ENCODE data around the gene ACSL6. TPM values are rescaled to one million over a fixed set of nuclear protein-coding genes. Genes with fewer than 3 reads are reported as not detected.

Gene ACSL6
- total and polyA plus RNA-seq, 8 donors = 0.45 to 1.3 (median 0.96) TPM

GRCh38 chr5:132019857-132020555 lies 8.5 kb upstream of the ACSL6 start:
- no peak for ATAC-seq
- H3K4me1 ChIP-seq = no peaks in the 10 kb centered on the region
- intact Hi-C loops (cut with DNase I) = no loop called here
- H3K9me3 ChIP-seq = no peaks in the 10 kb centered on the region
- H3K27ac ChIP-seq = no peak overlapping the region
- no peak overlapping the region for H3K4me3 ChIP-seq
- H3K36me3 ChIP-seq = no peaks in the 10 kb centered on the region
- TF ChIP-seq CTCF (IDR thresholded peaks at IDR 0.05) = no peak
- no peak for DNase-seq
- peaks cover 0 to 40% of the 10 kb centered on the region in 2 donors for H3K27me3 ChIP-seq

- ATAC-seq = no peak
These were observed 7.9 kb upstream of the ACSL6 start for GRCh38 chr5:132019337-132019736.

GRCh38 chr5:132017738-132018625 lies 6.5 kb upstream of the ACSL6 start:
- Histone ChIP-seq H3K27me3 (peaks cover 0 to 59% of the 10 kb centered on the region in 2 donors), H3K36me3 (no peaks in the 10 kb centered on the region), H3K27ac (no peak overlapping the region), H3K9me3 (no peaks in the 10 kb centered on the region), H3K4me1 (no peaks in the 10 kb centered on the region), H3K4me3 (no peak overlapping the region)
- intact Hi-C loops (cut with DNase I) = no loop called here
- ATAC-seq (no peak), DNase-seq (no peak)
- TF ChIP-seq CTCF (IDR thresholded peaks at IDR 0.05) = no peak

More at GRCh38 chr5:132019337-132019736, 7.9 kb upstream of the ACSL6 start:
- Histone ChIP-seq H3K9me3 (no peaks in the 10 kb centered on the region), H3K36me3 (no peaks in the 10 kb centered on the region), H3K27me3 (peaks cover 0 to 46% of the 10 kb centered on the region in 2 donors), H3K27ac (no peak overlapping the region), H3K4me3 (no peak overlapping the region), H3K4me1 (no peaks in the 10 kb centered on the region)
- no peak for DNase-seq
- no peak for TF ChIP-seq CTCF (IDR thresholded peaks at IDR 0.05)
- intact Hi-C loops (cut with DNase I) = no loop called here

- intact Hi-C loops (cut with DNase I) = no loop called here
- TF ChIP-seq CTCF (IDR thresholded peaks at IDR 0.05) = no peak
- no peak for DNase-seq
These were observed 5.9 kb upstream of the ACSL6 start for GRCh38 chr5:132017316-132017715.

GRCh38 chr5:132016721-132017250 lies 5.3 kb upstream of the ACSL6 start:
- peaks cover 7 to 71% of the 10 kb centered on the region in 2 donors for H3K27me3 ChIP-seq
- no peaks in the 10 kb centered on the region for H3K9me3 ChIP-seq
- H3K4me1 ChIP-seq = peaks cover 0 to 4% of the 10 kb centered on the region in 2 donors
- intact Hi-C loops (cut with DNase I) = no loop called here
- no peak for ATAC-seq
- H3K4me3 ChIP-seq = no peak overlapping the region
- no peak overlapping the region for H3K27ac ChIP-seq
- no peak for DNase-seq
- H3K36me3 ChIP-seq = no peaks in the 10 kb centered on the region
- no peak for TF ChIP-seq CTCF (IDR thresholded peaks at IDR 0.05)

More at GRCh38 chr5:132017316-132017715, 5.9 kb upstream of the ACSL6 start:
- Histone ChIP-seq H3K27ac (no peak overlapping the region), H3K4me1 (no peaks in the 10 kb centered on the region), H3K27me3 (peaks cover 2 to 66% of the 10 kb centered on the region in 2 donors), H3K4me3 (no peak overlapping the region), H3K36me3 (no peaks in the 10 kb centered on the region), H3K9me3 (no peaks in the 10 kb centered on the region)
- ATAC-seq = no peak
